ENCODE data around the gene TMEM134. TPM values are rescaled to one million over a fixed set of nuclear protein-coding genes. Genes with fewer than 3 reads are reported as not detected.

Gene TMEM134
- total and polyA plus RNA-seq, 10 of the 15 experiments (the other 5 are each of a cell fraction or from before 2014, with no cell fraction given), result 1.6 to 93.8 (median 27.8) TPM

DNA sequence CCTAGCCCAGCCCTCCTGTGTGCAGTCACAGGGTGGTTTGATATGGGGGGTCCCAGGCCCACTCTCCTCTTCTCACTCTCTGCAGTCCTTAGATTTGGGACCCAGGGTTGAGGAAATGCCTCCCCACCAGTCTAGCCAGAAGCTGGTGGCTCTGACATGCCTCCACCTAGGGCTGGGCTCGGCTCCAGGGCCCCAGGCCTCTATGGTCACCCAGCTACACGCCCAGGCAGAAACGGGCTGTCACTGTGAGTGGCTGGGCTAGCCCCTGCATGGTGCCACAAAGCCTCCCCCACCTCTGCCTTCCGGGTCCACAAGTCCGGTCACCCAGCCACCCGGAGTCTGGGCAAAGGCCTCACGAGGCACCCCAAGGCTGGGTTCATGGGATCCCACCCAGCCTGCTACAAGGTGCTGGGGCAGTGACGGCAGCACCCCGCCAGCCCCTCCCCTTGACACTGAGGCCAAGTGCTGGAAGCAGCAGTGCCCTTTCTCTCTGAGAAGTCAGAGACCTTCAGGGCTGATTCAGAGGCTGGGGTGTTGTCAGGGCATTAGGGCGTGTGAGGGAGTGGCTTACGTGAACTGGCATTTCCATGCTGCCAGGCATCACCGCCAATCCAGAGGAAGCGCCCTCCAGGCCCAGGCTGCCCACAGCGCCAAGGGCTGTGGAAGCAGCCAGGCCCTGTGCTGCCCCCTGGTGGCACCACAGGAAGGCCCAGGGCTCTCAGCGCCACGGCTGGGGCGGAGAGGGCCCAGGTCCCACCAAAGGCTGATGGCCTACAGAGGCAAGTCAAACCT, 36.8 kb upstream of the TMEM134 start (continued):
- TF ChIP-seq WRNIP1 (IDR thresholded peaks at IDR 0.05; ENCODE audit: borderline replicate concordance, low read depth, low read length) (0 out of 2 replicates have a peak, but pooled peaks have one; percentile 24), ESRRA (IDR thresholded peaks at IDR 0.05; ENCODE audit: low read length) (0 out of 2 replicates have a peak, but pooled peaks have one; percentile 43), MYC (IDR thresholded peaks at IDR 0.05; ENCODE audit: insufficient read depth, insufficient read length, insufficient replicate concordance, low read length, severe bottlenecking) (no peak), MYB (IDR thresholded peaks at IDR 0.05; ENCODE audit: borderline replicate concordance, low read depth, low read length) (no peak), NFYA (IDR thresholded peaks at IDR 0.05; ENCODE audit: borderline replicate concordance, low read depth, low read length) (no peak), ZNF217 (IDR thresholded peaks at IDR 0.05) (no peak), PAX5 (IDR thresholded peaks at IDR 0.05; ENCODE audit: borderline replicate concordance, low read depth, low read length) (peak; percentile 40; the same call in 1 of the 2 replicates), ZZZ3 (IDR thresholded peaks at IDR 0.05; ENCODE audit: control insufficient read depth, insufficient read length, low read depth) (no peak), ZBED1 (IDR thresholded peaks at IDR 0.05; ENCODE audit: borderline replicate concordance) (no peak), NBN (IDR thresholded peaks at IDR 0.05) (peak; percentile 68; the same call in 1 of the 2 replicates), POLR2A (IDR thresholded peaks at IDR 0.05; ENCODE audit: low read depth, low read length) (peak; percentile 46), CHD2 (IDR thresholded peaks at IDR 0.05; ENCODE audit: borderline replicate concordance, low read depth, low read length) (0 out of 2 replicates have a peak, but pooled peaks have one; percentile 17)
- TF ChIP-seq, protein P1, sequence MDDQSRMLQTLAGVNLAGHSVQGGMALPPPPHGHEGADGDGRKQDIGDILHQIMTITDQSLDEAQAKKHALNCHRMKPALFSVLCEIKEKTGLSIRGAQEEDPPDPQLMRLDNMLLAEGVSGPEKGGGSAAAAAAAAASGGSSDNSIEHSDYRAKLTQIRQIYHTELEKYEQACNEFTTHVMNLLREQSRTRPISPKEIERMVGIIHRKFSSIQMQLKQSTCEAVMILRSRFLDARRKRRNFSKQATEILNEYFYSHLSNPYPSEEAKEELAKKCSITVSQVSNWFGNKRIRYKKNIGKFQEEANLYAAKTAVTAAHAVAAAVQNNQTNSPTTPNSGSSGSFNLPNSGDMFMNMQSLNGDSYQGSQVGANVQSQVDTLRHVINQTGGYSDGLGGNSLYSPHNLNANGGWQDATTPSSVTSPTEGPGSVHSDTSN (IDR thresholded peaks at IDR 0.05; ENCODE audit: insufficient replicate concordance, low read depth, low read length), result no peak
- TF ChIP-seq, protein P2, sequence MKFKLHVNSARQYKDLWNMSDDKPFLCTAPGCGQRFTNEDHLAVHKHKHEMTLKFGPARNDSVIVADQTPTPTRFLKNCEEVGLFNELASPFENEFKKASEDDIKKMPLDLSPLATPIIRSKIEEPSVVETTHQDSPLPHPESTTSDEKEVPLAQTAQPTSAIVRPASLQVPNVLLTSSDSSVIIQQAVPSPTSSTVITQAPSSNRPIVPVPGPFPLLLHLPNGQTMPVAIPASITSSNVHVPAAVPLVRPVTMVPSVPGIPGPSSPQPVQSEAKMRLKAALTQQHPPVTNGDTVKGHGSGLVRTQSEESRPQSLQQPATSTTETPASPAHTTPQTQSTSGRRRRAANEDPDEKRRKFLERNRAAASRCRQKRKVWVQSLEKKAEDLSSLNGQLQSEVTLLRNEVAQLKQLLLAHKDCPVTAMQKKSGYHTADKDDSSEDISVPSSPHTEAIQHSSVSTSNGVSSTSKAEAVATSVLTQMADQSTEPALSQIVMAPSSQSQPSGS (IDR thresholded peaks at IDR 0.05; ENCODE audit: low read length), result no peak
- TF ChIP-seq, protein P3, sequence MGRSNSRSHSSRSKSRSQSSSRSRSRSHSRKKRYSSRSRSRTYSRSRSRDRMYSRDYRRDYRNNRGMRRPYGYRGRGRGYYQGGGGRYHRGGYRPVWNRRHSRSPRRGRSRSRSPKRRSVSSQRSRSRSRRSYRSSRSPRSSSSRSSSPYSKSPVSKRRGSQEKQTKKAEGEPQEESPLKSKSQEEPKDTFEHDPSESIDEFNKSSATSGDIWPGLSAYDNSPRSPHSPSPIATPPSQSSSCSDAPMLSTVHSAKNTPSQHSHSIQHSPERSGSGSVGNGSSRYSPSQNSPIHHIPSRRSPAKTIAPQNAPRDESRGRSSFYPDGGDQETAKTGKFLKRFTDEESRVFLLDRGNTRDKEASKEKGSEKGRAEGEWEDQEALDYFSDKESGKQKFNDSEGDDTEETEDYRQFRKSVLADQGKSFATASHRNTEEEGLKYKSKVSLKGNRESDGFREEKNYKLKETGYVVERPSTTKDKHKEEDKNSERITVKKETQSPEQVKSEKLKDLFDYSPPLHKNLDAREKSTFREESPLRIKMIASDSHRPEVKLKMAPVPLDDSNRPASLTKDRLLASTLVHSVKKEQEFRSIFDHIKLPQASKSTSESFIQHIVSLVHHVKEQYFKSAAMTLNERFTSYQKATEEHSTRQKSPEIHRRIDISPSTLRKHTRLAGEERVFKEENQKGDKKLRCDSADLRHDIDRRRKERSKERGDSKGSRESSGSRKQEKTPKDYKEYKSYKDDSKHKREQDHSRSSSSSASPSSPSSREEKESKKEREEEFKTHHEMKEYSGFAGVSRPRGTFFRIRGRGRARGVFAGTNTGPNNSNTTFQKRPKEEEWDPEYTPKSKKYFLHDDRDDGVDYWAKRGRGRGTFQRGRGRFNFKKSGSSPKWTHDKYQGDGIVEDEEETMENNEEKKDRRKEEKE (IDR thresholded peaks at IDR 0.05), result no peak
- TF ChIP-seq, protein P4, sequence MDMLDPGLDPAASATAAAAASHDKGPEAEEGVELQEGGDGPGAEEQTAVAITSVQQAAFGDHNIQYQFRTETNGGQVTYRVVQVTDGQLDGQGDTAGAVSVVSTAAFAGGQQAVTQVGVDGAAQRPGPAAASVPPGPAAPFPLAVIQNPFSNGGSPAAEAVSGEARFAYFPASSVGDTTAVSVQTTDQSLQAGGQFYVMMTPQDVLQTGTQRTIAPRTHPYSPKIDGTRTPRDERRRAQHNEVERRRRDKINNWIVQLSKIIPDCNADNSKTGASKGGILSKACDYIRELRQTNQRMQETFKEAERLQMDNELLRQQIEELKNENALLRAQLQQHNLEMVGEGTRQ (IDR thresholded peaks at IDR 0.05; ENCODE audit: borderline replicate concordance, low read depth, low read length), result no peak
- TF ChIP-seq, protein P5, sequence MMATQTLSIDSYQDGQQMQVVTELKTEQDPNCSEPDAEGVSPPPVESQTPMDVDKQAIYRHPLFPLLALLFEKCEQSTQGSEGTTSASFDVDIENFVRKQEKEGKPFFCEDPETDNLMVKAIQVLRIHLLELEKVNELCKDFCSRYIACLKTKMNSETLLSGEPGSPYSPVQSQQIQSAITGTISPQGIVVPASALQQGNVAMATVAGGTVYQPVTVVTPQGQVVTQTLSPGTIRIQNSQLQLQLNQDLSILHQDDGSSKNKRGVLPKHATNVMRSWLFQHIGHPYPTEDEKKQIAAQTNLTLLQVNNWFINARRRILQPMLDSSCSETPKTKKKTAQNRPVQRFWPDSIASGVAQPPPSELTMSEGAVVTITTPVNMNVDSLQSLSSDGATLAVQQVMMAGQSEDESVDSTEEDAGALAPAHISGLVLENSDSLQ (IDR thresholded peaks at IDR 0.05), result peak; percentile 57
- TF ChIP-seq, protein P6, sequence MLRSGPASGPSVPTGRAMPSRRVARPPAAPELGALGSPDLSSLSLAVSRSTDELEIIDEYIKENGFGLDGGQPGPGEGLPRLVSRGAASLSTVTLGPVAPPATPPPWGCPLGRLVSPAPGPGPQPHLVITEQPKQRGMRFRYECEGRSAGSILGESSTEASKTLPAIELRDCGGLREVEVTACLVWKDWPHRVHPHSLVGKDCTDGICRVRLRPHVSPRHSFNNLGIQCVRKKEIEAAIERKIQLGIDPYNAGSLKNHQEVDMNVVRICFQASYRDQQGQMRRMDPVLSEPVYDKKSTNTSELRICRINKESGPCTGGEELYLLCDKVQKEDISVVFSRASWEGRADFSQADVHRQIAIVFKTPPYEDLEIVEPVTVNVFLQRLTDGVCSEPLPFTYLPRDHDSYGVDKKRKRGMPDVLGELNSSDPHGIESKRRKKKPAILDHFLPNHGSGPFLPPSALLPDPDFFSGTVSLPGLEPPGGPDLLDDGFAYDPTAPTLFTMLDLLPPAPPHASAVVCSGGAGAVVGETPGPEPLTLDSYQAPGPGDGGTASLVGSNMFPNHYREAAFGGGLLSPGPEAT (IDR thresholded peaks at IDR 0.05; ENCODE audit: low read depth), result peak; percentile 62; the same call in 1 of the 2 replicates

All from GM12878 (cell line).